GM12878 (cell line): Measurements from ENCODE around the gene FBRSL1. TPM values are rescaled to one million over a fixed set of nuclear protein-coding genes. Genes with fewer than 3 reads are reported as not detected.

Source experiments
- ATAC-seq: fragments of 200-7000 bp; cut with Tn5 transposase; 3 replicates; pipeline ENCODE4 v1.9.1; 2020; ENCODE audit warnings: mild to moderate bottlenecking, moderate library complexity
- BruUV-seq: library from RNA; stranded (reverse); fragments of 400-500 nt; replicated peaks from 2 replicates; lab custom pipeline; 2021; lab: Mats Ljungman, UMichigan
- CTCF ChIA-PET: fragments of 300-600 bp; sonication (Branson Sonifier 250); formaldehyde crosslinking; extraction: SDS; loops from one replicate; lab custom pipeline; 2021; ENCODE audit warnings: inconsistent platforms; lab: Yijun Ruan, JAX
- POLR2A ChIA-PET: fragments of 350-600 bp; formaldehyde crosslinking; extraction: SDS; loops from one replicate; lab custom pipeline; 2021; ENCODE audit warnings: inconsistent platforms; lab: Charles Lee
- RAD21 ChIA-PET: fragments of 300-600 bp; sonication (Branson Sonifier 250); formaldehyde crosslinking; loops from one replicate; lab custom pipeline; 2023; ENCODE audit warnings: antibody characterized with exemption; ENCODE audit not compliant: unreplicated experiment; lab: Charles Lee
- SMC1A ChIA-PET: fragments of 300-600 bp; sonication (Branson Sonifier 250); formaldehyde crosslinking; loops from one replicate; lab custom pipeline; 2023; ENCODE audit not compliant: unreplicated experiment, uncharacterized antibody; lab: Charles Lee
- DNase-seq: peaks from one replicate; pipeline ENCODE4 v3.0.0-alpha.2; 2011; ENCODE audit warnings: low read depth, low spot score
- FAIRE-seq: peaks from 3 replicates; lab custom pipeline; 2011; peaks lifted over from hg19 to GRCh38; lab: Jason Lieb, UNC
- H2AFZ ChIP-seq: 2 replicates; pipeline ENCODE4 v1.6.0; 2011; ENCODE audit warnings: low read depth, low read length, control low read depth; ENCODE audit not compliant: control insufficient read depth
- H3K27ac ChIP-seq: 2 replicates; pipeline ENCODE4 v1.5.1; 2011; ENCODE audit warnings: control low read depth; ENCODE audit not compliant: control insufficient read depth, insufficient read depth
- H3K27me3 ChIP-seq, 2 experiments: replicated peaks in 1 of 2; 2 replicates each; pipeline versions ENCODE4 v1.6.0 to v1.6.1; 2011; ENCODE audit warnings: low read length in 1 of 2; ENCODE audit not compliant: control insufficient read depth in 2 of 2, insufficient read depth in 2 of 2
- H3K36me3 ChIP-seq, 2 experiments: 2 replicates each; pipeline ENCODE4 v1.5.1; 2011; ENCODE audit warnings: low read length in 1 of 2; ENCODE audit not compliant: control insufficient read depth in 2 of 2, insufficient read depth in 2 of 2
- H3K4me1 ChIP-seq: 2 replicates; pipeline ENCODE4 v1.6.1; 2011; ENCODE audit warnings: mild to moderate bottlenecking, low read length, moderate library complexity, mixed read lengths; ENCODE audit not compliant: control insufficient read depth, insufficient read depth
- H3K4me2 ChIP-seq: 2 replicates; pipeline ENCODE4 v1.6.0; 2011; ENCODE audit warnings: control low read depth; ENCODE audit not compliant: control insufficient read depth, insufficient read depth
- H3K4me3 ChIP-seq: fragments of 200-600 bp; sonication (generic); 2 replicates; pipeline ENCODE4 v1.5.1; 2016
- H3K79me2 ChIP-seq: 2 replicates; pipeline ENCODE4 v1.6.0; 2011; ENCODE audit warnings: low read length; ENCODE audit not compliant: control insufficient read depth, insufficient read depth
- H3K9ac ChIP-seq: 2 replicates; pipeline ENCODE4 v1.8.0; 2011; ENCODE audit warnings: low read length, control low read depth, mixed read lengths; ENCODE audit not compliant: control insufficient read depth, insufficient read depth
- H3K9me3 ChIP-seq: replicated peaks from 3 replicates; pipeline ENCODE4 v1.5.1; 2011; ENCODE audit warnings: mild to moderate bottlenecking, low read length; ENCODE audit not compliant: control insufficient read depth, insufficient read depth
- H4K20me1 ChIP-seq: 2 replicates; pipeline ENCODE4 v1.6.0; 2011; ENCODE audit not compliant: control insufficient read depth, insufficient read depth
- EGR1 ChIP-seq, 2 experiments: IDR thresholded peaks; 1 replicate in 1 of 2; 2 replicates in 1 of 2; pipeline ENCODE4 v1.6.1; 2011 to 2012; ENCODE audit warnings: low read depth in 2 of 2, low read length in 2 of 2, borderline replicate concordance in 1 of 2, mild to moderate bottlenecking in 1 of 2, moderate library complexity in 1 of 2
- IKZF2 ChIP-seq, 2 experiments: fragments of 450-650 bp; IDR thresholded peaks; 2 replicates each; pipeline ENCODE4 v1.6.1; 2017; ENCODE audit warnings: mild to moderate bottlenecking in 2 of 2, moderate library complexity in 2 of 2
- NR2F1 ChIP-seq: fragments of 450-650 bp; conservative IDR thresholded peaks from 2 replicates; pipeline ENCODE4 v1.6.1; 2017; ENCODE audit warnings: mild to moderate bottlenecking
- POLR2AphosphoS2 ChIP-seq: IDR thresholded peaks from 2 replicates; pipeline ENCODE4 v1.6.1; 2011; ENCODE audit warnings: low read depth, mild to moderate bottlenecking, low read length, improper control_type of control experiment, moderate library complexity
- SMAD5 ChIP-seq: IDR thresholded peaks from 2 replicates; pipeline ENCODE4 v1.6.1; 2016; ENCODE audit warnings: antibody characterized with exemption, low read depth
- SMARCA5 ChIP-seq: fragments of 450-650 bp; IDR thresholded peaks from 2 replicates; pipeline ENCODE4 v1.6.1; 2017; ENCODE audit warnings: mild to moderate bottlenecking
- SP1 ChIP-seq: IDR thresholded peaks from one replicate; pipeline ENCODE4 v1.6.1; 2011; ENCODE audit warnings: low read depth, low read length
- ZNF217 ChIP-seq: fragments of 450-650 bp; IDR thresholded peaks from 2 replicates; pipeline ENCODE4 v1.6.1; 2017; ENCODE audit warnings: antibody characterized with exemption, mild to moderate bottlenecking
- ZSCAN29 ChIP-seq: fragments of 450-650 bp; IDR thresholded peaks from 2 replicates; pipeline ENCODE4 v1.6.1; 2017; ENCODE audit warnings: mild to moderate bottlenecking, moderate library complexity
- WGBS: methylation state at CpG from one replicate; pipeline ENCODE4 v1.1.6; 2016; ENCODE audit warnings: low lambda C conversion rate; ENCODE audit not compliant: insufficient replicate concordance, insufficient coverage; ENCODE audit errors: missing lambda C conversion rate; 5-methylcytosine and 5-hydroxymethylcytosine counted together
- in situ Hi-C: fragments of 300-500 bp; cut with MboI; formaldehyde crosslinking; loops from 9 replicates; pipeline ENCODE4 v1.14.3; 2018; ENCODE audit warnings: mixed read lengths
- intact Hi-C: fragments of 100-400 bp; cut with micrococcal nuclease; formaldehyde crosslinking; loops from one replicate; pipeline ENCODE4 v1.14.2; 2022; ENCODE audit not compliant: unreplicated experiment
- polyA plus RNA-seq, 11 experiments: library from polyadenylated mRNA; depleted of rRNA in 4 of 11; unstranded in 6 of 11; stranded (reverse) in 5 of 11; fragments of >200 nt; fragmentation: Nextera tagmentation in 4 of 11; fragmentation: Illumina TruSeq in 1 of 11; extraction: Ambion mirVana in 4 of 11; extraction: Trizol in 1 of 11; gene quantifications; 1 replicate in 1 of 11; 2 replicates in 10 of 11; pipeline versions ENCODE4 v1.2.1 to v1.2.3, GENCODE V29; 2011 to 2016; ENCODE audit warnings: inconsistent platforms in 2 of 11, missing spikeins in 2 of 11, low read depth in 1 of 11
- total RNA-seq, 4 experiments: library from RNA; depleted of rRNA in 3 of 4; stranded (reverse); fragments of >200 nt in 3 of 4; fragmentation: Illumina TruSeq in 1 of 4; extraction: Trizol in 1 of 4; gene quantifications; 2 replicates each; pipeline versions ENCODE4 v1.2.1 to v1.2.3, GENCODE V29; 2013 to 2021

The FBRSL1 gene
- total and polyA plus RNA-seq, 10 of the 15 experiments (the other 5 are each of a cell fraction or from before 2014, with no cell fraction given) = 0.19 to 55.1 (median 4.1) TPM

DNA sequence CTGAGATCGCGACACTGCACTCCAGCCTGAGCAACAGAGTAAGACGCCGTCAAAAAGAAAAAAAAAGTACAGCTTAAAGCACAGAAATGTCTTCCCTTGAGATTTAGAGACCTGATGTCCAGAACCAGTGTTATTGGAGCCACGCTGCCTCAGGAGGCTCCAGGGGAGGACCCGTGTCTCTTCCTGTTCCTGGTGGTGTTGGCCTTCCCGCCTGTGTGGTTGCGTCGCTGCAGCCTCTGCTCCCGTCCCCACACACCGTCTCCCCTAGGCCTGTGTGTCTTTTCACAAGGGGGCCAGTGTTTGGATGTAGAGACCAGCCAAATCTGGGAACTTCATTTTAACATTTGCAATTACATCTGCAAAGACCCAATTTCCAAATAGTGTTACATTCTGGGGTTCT lies 8.6 kb upstream of the FBRSL1 start:
- Histone ChIP-seq H3K4me2 (no peak overlapping the region), H3K27ac (no peak overlapping the region), H4K20me1 (no peaks in the 10 kb centered on the region), H3K36me3 (no peaks in the 10 kb centered on the region), H3K4me1 (peaks cover 8% of the 10 kb centered on the region), H2AFZ (no peak overlapping the region), H3K27me3 (no peaks in the 10 kb centered on the region), H3K79me2 (no peaks in the 10 kb centered on the region), H3K4me3 (no peak overlapping the region), H3K9me3 (no peaks in the 10 kb centered on the region), H3K9ac (no peak overlapping the region)
- RAD21 ChIA-PET = no interaction called here
- in situ Hi-C loops (no loop called here), intact Hi-C loops (no loop called here)
- FAIRE-seq = no peak
- SMC1A ChIA-PET = no interaction called here
- BruUV-seq = no TSS peak
- WGBS = 80% methylated on average over 11 of the region's 11 CpGs
- ATAC-seq = no peak
- CTCF ChIA-PET = no interaction called here
- TF ChIP-seq EGR1 (IDR thresholded peaks at IDR 0.05; ENCODE audit: borderline replicate concordance in 1 of 2, low read depth in 2 of 2, low read length in 2 of 2) (no peak), SMAD5 (no peak), ZSCAN29 (no peak), IKZF2 (IDR thresholded peaks at IDR 0.05) (no peak), SP1 (no peak), POLR2AphosphoS2 (no peak), NR2F1 (no peak), SMARCA5 (no peak), ZNF217 (no peak)
- DNase-seq = no peak
- POLR2A ChIA-PET = no interaction called here
